Measurements from ENCODE around the gene NDST4. TPM values are rescaled to one million over a fixed set of nuclear protein-coding genes. Genes with fewer than 3 reads are reported as not detected.

NDST4 gene
- total and polyA plus RNA-seq, 4 experiments from 2014 or later, result not detected

DNA sequence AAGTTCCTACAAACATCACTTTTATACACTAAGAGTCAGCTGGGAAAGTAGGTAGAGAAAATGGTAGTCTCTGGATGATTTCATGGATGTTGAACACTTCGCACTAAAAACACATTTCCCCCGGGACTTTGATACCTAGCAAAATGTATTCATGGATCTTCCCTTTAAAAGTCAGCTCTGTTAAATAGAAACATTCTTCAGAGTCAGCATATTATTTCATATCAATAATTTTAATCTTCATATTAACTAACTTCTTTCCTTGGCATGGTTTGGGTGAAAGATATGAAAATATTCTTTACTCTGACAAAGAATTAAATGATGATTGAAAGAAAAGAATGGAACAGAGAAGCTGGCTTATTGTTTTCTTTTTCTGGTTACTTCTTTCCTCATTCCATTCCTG, 185.5 kb downstream of the NDST4 start:
- no peaks in the 10 kb centered on the region for H3K9me3 ChIP-seq (ENCODE audit: control insufficient read depth in 1 of 2, low read length in 2 of 2)
- H3K4me1 ChIP-seq (ENCODE audit: insufficient read depth, low read length), result no peaks in the 10 kb centered on the region
- intact Hi-C loops (cut with micrococcal nuclease), result no loop called here
- no peak overlapping the region for H3K27ac Mint-ChIP-seq
- H3K27me3 ChIP-seq (ENCODE audit: insufficient read depth, low read length), result no peaks in the 10 kb centered on the region
- ChIA-PET POLR2A (ENCODE audit: partially characterized antibody) (no interaction called here), CTCF (ENCODE audit: partially characterized antibody) (no interaction called here)
- H3K4me1 Mint-ChIP-seq, result no peaks in the 10 kb centered on the region
- no peak for DNase-seq
- H3K9me3 Mint-ChIP-seq, result peaks cover 0 to 5% (median 0%) of the 10 kb centered on the region in 8 donors
- no peaks in the 10 kb centered on the region for H3K36me3 Mint-ChIP-seq
- H3K36me3 ChIP-seq (ENCODE audit: insufficient read depth, low read length), result no peaks in the 10 kb centered on the region
- no peak overlapping the region for H3K4me3 Mint-ChIP-seq
- no peak overlapping the region for H3K27ac ChIP-seq (ENCODE audit: low read depth, low read length)
- no peaks in the 10 kb centered on the region for H3K27me3 Mint-ChIP-seq
- no peak overlapping the region for H3K4me3 ChIP-seq (ENCODE audit: low read length in 2 of 2)

GRCh38 chr4:114926583-114926982, 186.8 kb downstream of the NDST4 start:
- Mint-ChIP-seq H3K9me3 (peaks cover 0 to 5% (median 0%) of the 10 kb centered on the region in 8 donors), H3K4me3 (no peak overlapping the region), H3K27ac (no peak overlapping the region), H3K36me3 (no peaks in the 10 kb centered on the region), H3K27me3 (no peaks in the 10 kb centered on the region), H3K4me1 (no peaks in the 10 kb centered on the region)
- no peak for DNase-seq
- CTCF ChIA-PET (ENCODE audit: partially characterized antibody), result no interaction called here
- Histone ChIP-seq H3K4me3 (ENCODE audit: low read length in 2 of 2) (no peak overlapping the region), H3K9me3 (ENCODE audit: control insufficient read depth in 1 of 2, low read length in 2 of 2) (no peaks in the 10 kb centered on the region), H3K36me3 (ENCODE audit: insufficient read depth, low read length) (no peaks in the 10 kb centered on the region), H3K27ac (ENCODE audit: low read depth, low read length) (no peak overlapping the region), H3K27me3 (ENCODE audit: insufficient read depth, low read length) (no peaks in the 10 kb centered on the region), H3K4me1 (ENCODE audit: insufficient read depth, low read length) (no peaks in the 10 kb centered on the region)
- POLR2A ChIA-PET (ENCODE audit: partially characterized antibody), result no interaction called here
- intact Hi-C loops (cut with micrococcal nuclease), result no loop called here

GRCh38 chr4:114924311-114924710, 189.1 kb downstream of the NDST4 start:
- DNase-seq, result no peak
- no peaks in the 10 kb centered on the region for H3K36me3 Mint-ChIP-seq
- no peaks in the 10 kb centered on the region for H3K4me1 Mint-ChIP-seq
- Histone ChIP-seq H3K27me3 (ENCODE audit: insufficient read depth, low read length) (no peaks in the 10 kb centered on the region), H3K4me3 (ENCODE audit: low read length in 2 of 2) (no peak overlapping the region), H3K4me1 (ENCODE audit: insufficient read depth, low read length) (no peaks in the 10 kb centered on the region), H3K9me3 (ENCODE audit: control insufficient read depth in 1 of 2, low read length in 2 of 2) (no peaks in the 10 kb centered on the region), H3K27ac (ENCODE audit: low read depth, low read length) (no peak overlapping the region), H3K36me3 (ENCODE audit: insufficient read depth, low read length) (no peaks in the 10 kb centered on the region)
- peaks cover 0 to 4% (median 0%) of the 10 kb centered on the region in 8 donors for H3K9me3 Mint-ChIP-seq
- no peak overlapping the region for H3K27ac Mint-ChIP-seq
- no peaks in the 10 kb centered on the region for H3K27me3 Mint-ChIP-seq
- intact Hi-C loops (cut with micrococcal nuclease), result no loop called here
- ChIA-PET POLR2A (ENCODE audit: partially characterized antibody) (no interaction called here), CTCF (ENCODE audit: partially characterized antibody) (no interaction called here)
- H3K4me3 Mint-ChIP-seq, result no peak overlapping the region

GRCh38 chr4:114922592-114922933, 190.9 kb downstream of the NDST4 start:
- no peak overlapping the region for H3K27ac Mint-ChIP-seq
- no peak overlapping the region for H3K4me3 ChIP-seq (ENCODE audit: low read length in 2 of 2)
- no peaks in the 10 kb centered on the region for H3K36me3 Mint-ChIP-seq
- H3K4me1 ChIP-seq (ENCODE audit: insufficient read depth, low read length), result no peaks in the 10 kb centered on the region
- POLR2A ChIA-PET (ENCODE audit: partially characterized antibody), result no interaction called here
- CTCF ChIA-PET (ENCODE audit: partially characterized antibody), result no interaction called here
- no peak overlapping the region for H3K4me3 Mint-ChIP-seq
- H3K9me3 Mint-ChIP-seq, result peaks cover 0 to 2% (median 0%) of the 10 kb centered on the region in 8 donors
- H3K9me3 ChIP-seq (ENCODE audit: control insufficient read depth in 1 of 2, low read length in 2 of 2), result no peaks in the 10 kb centered on the region
- intact Hi-C loops (cut with micrococcal nuclease), result no loop called here
- H3K27ac ChIP-seq (ENCODE audit: low read depth, low read length), result no peak overlapping the region
- DNase-seq, result no peak
- no peaks in the 10 kb centered on the region for H3K36me3 ChIP-seq (ENCODE audit: insufficient read depth, low read length)
- no peaks in the 10 kb centered on the region for H3K27me3 Mint-ChIP-seq
- no peaks in the 10 kb centered on the region for H3K27me3 ChIP-seq (ENCODE audit: insufficient read depth, low read length)
- no peaks in the 10 kb centered on the region for H3K4me1 Mint-ChIP-seq

- no peak overlapping the region for H3K4me3 Mint-ChIP-seq
These were observed 191.4 kb downstream of the NDST4 start for GRCh38 chr4:114921790-114922591.

DNA sequence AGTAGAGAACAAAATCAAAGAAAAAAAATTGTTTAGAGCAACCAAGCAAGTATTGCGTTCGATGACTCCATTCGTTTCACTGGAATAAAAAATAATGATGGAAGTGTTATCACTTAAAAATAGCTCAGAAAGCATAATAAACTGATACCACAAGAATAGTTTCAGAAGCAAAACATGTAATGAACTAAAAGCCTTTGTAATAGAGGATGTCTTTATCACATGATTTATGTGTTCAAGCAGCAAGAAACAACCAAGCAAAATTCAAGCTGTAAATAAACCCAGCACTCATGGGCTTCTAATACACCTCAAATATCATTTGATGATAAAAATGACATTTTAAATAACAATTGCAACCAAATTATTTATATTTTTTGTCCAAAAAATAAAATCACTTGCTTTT, 192.2 kb downstream of the NDST4 start:
- no peaks in the 10 kb centered on the region for H3K4me1 ChIP-seq (ENCODE audit: insufficient read depth, low read length)

More at GRCh38 chr4:114921790-114922591, 191.4 kb downstream of the NDST4 start:
- no peaks in the 10 kb centered on the region for H3K9me3 ChIP-seq (ENCODE audit: control insufficient read depth in 1 of 2, low read length in 2 of 2)
- H3K36me3 ChIP-seq (ENCODE audit: insufficient read depth, low read length), result no peaks in the 10 kb centered on the region
- no peak for DNase-seq
- Mint-ChIP-seq H3K36me3 (no peaks in the 10 kb centered on the region), H3K4me1 (no peaks in the 10 kb centered on the region), H3K9me3 (peaks cover 0 to 2% (median 0%) of the 10 kb centered on the region in 8 donors), H3K27ac (no peak overlapping the region), H3K27me3 (no peaks in the 10 kb centered on the region)
- no peaks in the 10 kb centered on the region for H3K4me1 ChIP-seq (ENCODE audit: insufficient read depth, low read length)
- intact Hi-C loops (cut with micrococcal nuclease), result no loop called here
- no peak overlapping the region for H3K4me3 ChIP-seq (ENCODE audit: low read length in 2 of 2)
- H3K27ac ChIP-seq (ENCODE audit: low read depth, low read length), result no peak overlapping the region
- POLR2A ChIA-PET (ENCODE audit: partially characterized antibody), result no interaction called here
- H3K27me3 ChIP-seq (ENCODE audit: insufficient read depth, low read length), result no peaks in the 10 kb centered on the region
- CTCF ChIA-PET (ENCODE audit: partially characterized antibody), result no interaction called here

GRCh38 chr4:114911111-114911510, 202.3 kb downstream of the NDST4 start:
- Mint-ChIP-seq H3K4me3 (no peak overlapping the region), H3K27me3 (no peaks in the 10 kb centered on the region), H3K36me3 (no peaks in the 10 kb centered on the region), H3K9me3 (peaks cover 0 to 3% (median 0%) of the 10 kb centered on the region in 8 donors), H3K4me1 (no peaks in the 10 kb centered on the region), H3K27ac (no peak overlapping the region)
- DNase-seq, result no peak
- H3K27ac ChIP-seq (ENCODE audit: low read depth, low read length), result no peak overlapping the region
- H3K4me1 ChIP-seq (ENCODE audit: insufficient read depth, low read length), result no peaks in the 10 kb centered on the region
- no peak overlapping the region for H3K4me3 ChIP-seq (ENCODE audit: low read length in 2 of 2)
- H3K36me3 ChIP-seq (ENCODE audit: insufficient read depth, low read length), result no peaks in the 10 kb centered on the region
- POLR2A ChIA-PET (ENCODE audit: partially characterized antibody), result no interaction called here
- intact Hi-C loops (cut with micrococcal nuclease), result no loop called here
- no peaks in the 10 kb centered on the region for H3K27me3 ChIP-seq (ENCODE audit: insufficient read depth, low read length)
- CTCF ChIA-PET (ENCODE audit: partially characterized antibody), result no interaction called here
- H3K9me3 ChIP-seq (ENCODE audit: control insufficient read depth in 1 of 2, low read length in 2 of 2), result no peaks in the 10 kb centered on the region

More for the DNA sequence above, 192.2 kb downstream of the NDST4 start:
- H3K9me3 ChIP-seq (ENCODE audit: control insufficient read depth in 1 of 2, low read length in 2 of 2), result no peaks in the 10 kb centered on the region
- DNase-seq, result no peak
- POLR2A ChIA-PET (ENCODE audit: partially characterized antibody), result no interaction called here
- H3K4me1 Mint-ChIP-seq, result no peaks in the 10 kb centered on the region
- no peak overlapping the region for H3K27ac Mint-ChIP-seq
- CTCF ChIA-PET (ENCODE audit: partially characterized antibody), result no interaction called here
- H3K36me3 Mint-ChIP-seq, result no peaks in the 10 kb centered on the region
- no peak overlapping the region for H3K27ac ChIP-seq (ENCODE audit: low read depth, low read length)
- peaks cover 0 to 2% (median 0%) of the 10 kb centered on the region in 8 donors for H3K9me3 Mint-ChIP-seq
- H3K4me3 Mint-ChIP-seq, result no peak overlapping the region
- intact Hi-C loops (cut with micrococcal nuclease), result no loop called here
- H3K36me3 ChIP-seq (ENCODE audit: insufficient read depth, low read length), result no peaks in the 10 kb centered on the region
- H3K27me3 Mint-ChIP-seq, result no peaks in the 10 kb centered on the region
- no peaks in the 10 kb centered on the region for H3K27me3 ChIP-seq (ENCODE audit: insufficient read depth, low read length)
- H3K4me3 ChIP-seq (ENCODE audit: low read length in 2 of 2), result no peak overlapping the region

All from CD4-positive, alpha-beta memory T cell (primary cell).